ENCODE results near the gene GALNT9. TPM values are rescaled to one million over a fixed set of nuclear protein-coding genes. Genes with fewer than 3 reads are reported as not detected.

GALNT9 gene
- total RNA-seq, 1 experiment from 2014 or later, result not detected

- DNase-seq (ENCODE audit: low read depth, low spot score), result peak; percentile 37
- in situ Hi-C loops (cut with HindIII; ENCODE audit: low pct_unique_long_range_greater_than_20kb, low sequenced_read_pairs), result no loop called here
These were observed 146.6 kb downstream of the GALNT9 start for GRCh38 chr12:132182711-132183365.

DNA sequence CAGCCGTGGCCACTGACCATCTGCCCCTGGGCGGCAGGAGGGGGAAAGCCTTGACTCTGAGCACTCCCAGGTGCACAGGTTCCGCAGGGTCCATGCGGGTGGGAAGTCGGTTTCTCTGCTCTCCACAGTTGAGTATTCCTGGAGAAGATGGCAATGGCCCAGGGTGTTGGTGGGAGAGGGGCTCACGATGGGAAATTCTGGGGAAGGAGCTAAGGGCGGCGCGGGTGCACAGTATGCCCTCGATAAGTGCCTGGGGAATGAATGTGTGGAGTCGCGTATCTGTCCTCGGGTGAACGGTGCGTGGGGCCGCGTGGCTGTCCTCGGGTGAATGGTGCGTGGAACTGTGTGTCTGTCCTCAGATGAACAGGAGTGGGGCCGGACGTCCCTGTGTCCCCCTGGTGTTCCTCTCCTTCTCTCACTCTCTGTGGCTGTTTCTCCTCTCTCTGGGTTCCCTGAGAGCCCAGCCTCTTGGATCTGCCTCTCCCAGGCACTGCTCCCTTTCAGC, 147.1 kb downstream of the GALNT9 start:
- DNase-seq (ENCODE audit: low read depth, low spot score), result no peak
- in situ Hi-C loops (cut with HindIII; ENCODE audit: low pct_unique_long_range_greater_than_20kb, low sequenced_read_pairs), result no loop called here

- no peak for DNase-seq (ENCODE audit: low read depth, low spot score)
- in situ Hi-C loops (cut with HindIII; ENCODE audit: low pct_unique_long_range_greater_than_20kb, low sequenced_read_pairs), result no loop called here
These were observed 147.7 kb downstream of the GALNT9 start for GRCh38 chr12:132181570-132182200.

DNA sequence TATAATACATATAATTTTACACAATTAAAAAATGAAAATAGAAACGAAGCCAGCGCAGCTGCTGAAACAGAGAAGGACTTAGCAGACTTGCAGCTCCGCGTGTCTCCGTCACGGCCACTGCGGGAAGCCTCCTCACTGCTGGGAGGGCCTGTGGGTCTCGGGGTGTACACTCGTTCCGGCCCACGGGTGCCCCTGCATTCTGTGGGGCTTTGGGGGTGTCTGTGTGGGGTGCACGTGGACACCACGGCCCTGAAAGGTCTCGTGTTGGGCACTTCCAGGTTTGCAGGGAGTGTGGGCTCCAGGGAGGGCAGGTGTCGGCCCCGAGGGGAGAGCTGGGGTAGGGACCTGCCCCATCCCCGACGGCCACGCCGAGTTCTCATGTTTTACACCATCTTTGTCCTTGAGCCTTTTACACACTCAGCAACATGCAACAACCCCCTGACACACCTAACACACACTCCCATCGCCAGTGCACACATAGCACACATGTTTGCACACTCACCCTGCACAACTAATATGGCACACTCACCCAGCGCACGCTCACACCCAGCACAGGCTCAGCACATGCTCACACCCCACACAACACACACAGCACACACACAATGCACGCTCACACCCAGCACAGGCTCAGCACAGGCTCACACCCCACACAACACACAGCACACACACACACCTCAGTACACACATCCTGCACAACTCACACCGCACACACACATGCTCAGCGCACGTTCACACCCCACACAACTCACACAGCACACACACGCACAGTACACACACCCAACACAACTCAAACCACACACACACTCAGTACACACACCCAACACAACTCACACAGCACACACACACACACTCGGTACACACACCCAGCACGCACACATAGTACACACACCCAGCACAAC, 148.5 kb downstream of the GALNT9 start:
- in situ Hi-C loops (cut with HindIII; ENCODE audit: low pct_unique_long_range_greater_than_20kb, low sequenced_read_pairs), result no loop called here

GRCh38 chr12:132179431-132180362, 149.7 kb downstream of the GALNT9 start:
- no peak for DNase-seq (ENCODE audit: low read depth, low spot score)
- in situ Hi-C loops (cut with HindIII; ENCODE audit: low pct_unique_long_range_greater_than_20kb, low sequenced_read_pairs), result no loop called here

More for the DNA sequence above, 148.5 kb downstream of the GALNT9 start:
- no peak for DNase-seq (ENCODE audit: low read depth, low spot score)

DNA sequence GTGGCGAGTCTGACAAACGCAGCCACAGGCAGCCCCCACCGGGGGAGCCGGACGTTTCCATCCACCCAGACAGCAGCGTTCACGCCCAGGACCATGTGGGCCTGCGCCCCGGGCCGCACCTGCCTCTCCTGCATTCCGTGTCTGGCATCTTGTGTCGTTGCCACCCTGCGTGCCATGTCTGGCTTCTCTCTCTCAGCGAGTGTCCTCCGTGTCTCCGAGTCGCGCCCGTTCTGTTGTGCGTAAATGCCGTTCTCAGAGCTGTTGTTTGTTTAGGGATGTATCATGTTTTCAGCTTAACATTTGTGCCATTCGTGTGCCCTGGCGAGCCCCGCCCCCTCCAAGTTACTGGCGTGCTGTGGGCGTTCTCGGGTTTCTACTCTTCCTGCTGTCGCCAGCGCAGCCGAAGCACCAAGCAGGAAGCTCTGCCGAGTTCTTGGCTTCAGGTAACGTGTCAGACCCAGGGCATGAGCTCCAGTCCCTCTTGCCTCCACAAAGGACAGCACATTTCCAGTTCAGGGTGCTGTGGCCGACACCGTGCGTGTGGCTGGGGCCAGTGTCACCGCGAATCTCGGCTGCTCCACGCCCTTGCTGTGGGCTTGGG, 150.5 kb downstream of the GALNT9 start:
- in situ Hi-C loops (cut with HindIII; ENCODE audit: low pct_unique_long_range_greater_than_20kb, low sequenced_read_pairs), result no loop called here
- no peak for DNase-seq (ENCODE audit: low read depth, low spot score)

GRCh38 chr12:132178316-132178715, 151.1 kb downstream of the GALNT9 start:
- in situ Hi-C loops (cut with HindIII; ENCODE audit: low pct_unique_long_range_greater_than_20kb, low sequenced_read_pairs), result no loop called here
- DNase-seq (ENCODE audit: low read depth, low spot score), result no peak

GRCh38 chr12:132176920-132177551, 152.4 kb downstream of the GALNT9 start:
- in situ Hi-C loops (cut with HindIII; ENCODE audit: low pct_unique_long_range_greater_than_20kb, low sequenced_read_pairs), result no loop called here
- DNase-seq (ENCODE audit: low read depth, low spot score), result no peak

DNA sequence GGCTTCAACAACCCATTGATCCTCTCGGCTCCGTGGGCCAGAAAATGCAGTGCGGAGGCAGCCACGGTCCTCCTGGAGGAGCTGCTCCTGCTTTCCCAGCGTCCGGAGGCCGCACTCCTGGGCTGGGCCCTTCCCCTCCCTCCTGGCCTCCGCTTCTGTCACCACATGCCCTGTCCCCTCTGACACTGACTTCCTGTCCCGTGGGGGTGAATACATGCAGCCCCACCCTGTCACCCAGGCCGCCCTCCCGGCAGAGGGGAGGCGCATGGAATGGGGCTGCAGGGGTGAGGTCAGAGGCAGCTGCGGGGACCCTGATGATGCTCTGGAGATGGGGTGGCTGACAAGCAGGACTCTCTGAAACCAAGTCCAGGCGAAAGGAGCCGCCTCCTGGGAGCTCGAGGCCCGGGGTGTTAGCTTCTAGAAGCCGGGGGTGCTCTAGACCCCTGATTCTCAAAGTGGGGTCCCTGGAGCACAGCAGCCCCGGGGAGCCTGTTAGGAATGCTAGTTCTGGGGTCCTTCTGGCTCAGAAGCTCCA, 152.9 kb downstream of the GALNT9 start:
- in situ Hi-C loops (cut with HindIII; ENCODE audit: low pct_unique_long_range_greater_than_20kb, low sequenced_read_pairs), result no loop called here
- DNase-seq (ENCODE audit: low read depth, low spot score), result no peak

- in situ Hi-C loops (cut with HindIII; ENCODE audit: low pct_unique_long_range_greater_than_20kb, low sequenced_read_pairs), result no loop called here
- DNase-seq (ENCODE audit: low read depth, low spot score), result no peak
These were observed 153.6 kb downstream of the GALNT9 start for GRCh38 chr12:132175496-132176384.

DNA sequence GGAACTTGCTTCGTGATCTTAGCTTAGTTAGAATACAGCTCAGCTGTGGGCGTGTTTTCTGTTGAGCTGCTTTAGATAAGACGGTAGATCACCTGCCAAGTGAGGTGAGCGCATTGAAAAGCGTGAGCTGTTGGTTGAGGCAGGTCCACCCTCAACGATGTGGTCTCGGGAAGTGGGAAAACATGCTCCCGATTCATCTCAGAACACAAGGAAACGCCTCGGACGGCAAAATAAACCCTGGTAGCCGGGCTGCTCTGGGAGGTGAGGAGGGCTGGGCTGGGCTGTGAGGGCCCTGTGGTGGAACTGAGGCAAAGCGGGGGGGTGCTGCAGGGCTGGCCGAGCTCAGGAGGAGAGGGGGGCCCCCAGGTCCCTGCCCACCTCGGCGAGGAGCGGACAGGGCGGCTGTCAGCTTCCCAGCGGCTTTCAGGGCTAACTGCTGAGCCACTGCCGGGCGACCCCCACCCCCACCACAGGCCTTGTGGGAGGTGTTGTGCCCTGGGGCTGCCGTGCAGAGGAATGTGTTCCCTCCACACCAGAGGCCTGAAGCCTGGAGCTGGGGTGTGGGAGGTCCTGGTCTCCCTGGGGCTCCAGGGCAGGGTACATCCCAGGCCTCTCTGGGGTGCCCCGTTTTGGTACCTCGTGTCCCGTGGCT, 154.4 kb downstream of the GALNT9 start:
- DNase-seq (ENCODE audit: low read depth, low spot score), result no peak
- in situ Hi-C loops (cut with HindIII; ENCODE audit: low pct_unique_long_range_greater_than_20kb, low sequenced_read_pairs), result no loop called here

GRCh38 chr12:132174015-132174838, 155.2 kb downstream of the GALNT9 start:
- DNase-seq (ENCODE audit: low read depth, low spot score), result no peak
- in situ Hi-C loops (cut with HindIII; ENCODE audit: low pct_unique_long_range_greater_than_20kb, low sequenced_read_pairs), result no loop called here

DNA sequence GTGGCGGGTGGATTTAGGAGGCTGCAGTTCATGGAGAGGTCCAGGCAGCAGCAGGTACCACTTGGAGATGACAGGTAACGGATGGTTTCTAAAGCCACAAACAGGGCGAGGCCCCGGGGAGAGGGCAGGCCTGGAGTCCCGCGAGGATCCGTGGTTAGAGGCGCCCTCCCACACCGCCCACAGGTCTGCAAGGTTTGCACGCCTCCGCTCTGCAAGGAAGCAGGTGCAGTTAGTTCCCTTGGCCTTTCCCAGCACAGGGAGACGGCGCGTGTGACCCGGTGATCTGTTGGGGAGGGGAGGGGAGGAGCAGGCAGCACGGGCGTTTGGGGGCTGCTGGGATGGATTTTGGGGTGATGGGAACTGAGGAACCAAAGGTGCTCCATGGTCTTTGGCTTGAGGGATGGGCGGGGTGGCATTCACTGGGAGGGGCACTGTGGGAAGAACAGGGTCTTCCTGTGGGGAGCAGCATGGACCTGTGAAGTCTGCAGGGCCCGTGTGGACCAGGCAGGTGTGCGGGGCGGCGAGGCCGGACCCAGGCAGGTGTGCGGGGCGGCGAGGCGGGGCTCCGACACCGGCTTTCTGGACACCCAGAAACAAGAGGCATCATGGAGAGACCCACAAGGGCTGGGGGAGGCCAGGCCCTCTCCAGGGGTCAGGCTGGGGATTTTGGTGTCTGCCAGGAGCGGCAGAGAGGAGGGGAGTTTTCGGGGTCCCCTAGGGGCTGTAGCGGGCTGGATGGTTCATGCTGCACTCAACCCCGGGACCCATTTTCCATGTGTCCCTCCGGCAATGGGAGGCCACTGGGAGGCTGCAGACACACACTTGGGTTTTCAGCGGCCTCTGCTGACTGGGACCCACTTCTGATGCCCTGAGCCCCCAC, 156.0 kb downstream of the GALNT9 start:
- DNase-seq (ENCODE audit: low read depth, low spot score), result no peak
- in situ Hi-C loops (cut with HindIII; ENCODE audit: low pct_unique_long_range_greater_than_20kb, low sequenced_read_pairs), result no loop called here

Measured in SK-MEL-5 (cell line).